Measurements from ENCODE around the gene PSMB9. TPM values are rescaled to one million over a fixed set of nuclear protein-coding genes. Genes with fewer than 3 reads are reported as not detected.

PSMB9 gene
- total and polyA plus RNA-seq, 9 of the 15 experiments (the other 6 are each of a cell fraction or from before 2014, with no cell fraction given): 1.1 to 3.7 (median 2.4) TPM

DNA sequence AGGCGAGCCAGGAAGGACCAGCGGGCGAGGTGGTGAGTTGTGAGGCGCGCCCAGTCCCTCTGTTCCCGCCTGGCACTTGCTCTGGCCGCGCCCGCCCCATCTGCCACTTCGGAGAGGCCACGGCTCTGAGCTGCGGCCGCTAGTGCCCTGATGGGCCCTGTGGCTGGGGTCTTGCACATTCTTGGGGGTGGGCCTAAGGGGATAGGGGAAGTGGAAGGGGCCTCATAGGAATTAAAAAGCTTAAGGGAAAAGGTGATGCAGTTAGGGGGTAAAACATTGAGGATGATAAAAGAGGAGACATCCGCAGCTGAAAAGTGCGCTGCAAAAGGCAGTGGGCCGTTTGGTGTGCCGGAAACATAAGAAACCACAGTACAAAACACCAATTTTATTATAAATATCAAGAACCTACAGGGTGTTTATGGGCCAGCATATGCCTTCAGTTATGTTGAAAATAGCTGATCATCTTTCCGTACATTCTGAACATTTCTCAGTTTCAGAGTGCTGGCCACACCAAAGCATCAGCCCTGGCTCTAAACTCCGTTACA lies 9.1 kb upstream of the PSMB9 start:
- BruUV-seq (replicated peaks): no TSS peak
- 34% methylated on average over 16 of the region's 19 CpGs for WGBS (ENCODE audit: insufficient coverage, low coverage, missing lambda C conversion rate)
- ChIA-PET POLR2A (interaction anchor here (0.6 to 2.9 kb wide), 4 partner anchors 13 to 127 kb away, joined by 3 to 13 read pairs (median 4); partner anchors contain the start of gene BRD2), CTCF (ENCODE audit: low intra/inter-chr PET ratio) (interaction anchor here (1.0 kb wide), 1 partner anchor 9 kb away, joined by 4 read pairs; the partner anchor contains the start of genes PSMB9 and TAP1)
- in situ Hi-C loops (cut with MboI) (no loop called here), intact Hi-C loops (cut with micrococcal nuclease) (no loop called here)
- peak overlapping the region in 1 of 2 experiments; percentile 64; a peak in 1 of 4 replicates for H3K9ac ChIP-seq (ENCODE audit: insufficient read depth in 1 of 2, low read depth in 2 of 2, low read length in 2 of 2)
- H3K27me3 ChIP-seq (ENCODE audit: control insufficient read depth in 2 of 2, insufficient read depth in 2 of 2, low read length in 2 of 2): peaks cover 4 to 36% of the 10 kb centered on the region in 2 experiments; a peak in 2 of 5 replicates
- H3K79me2 ChIP-seq (ENCODE audit: control insufficient read depth, insufficient read depth, low read length): no peaks in the 10 kb centered on the region
- no peak overlapping the region for H3K27ac ChIP-seq (ENCODE audit: extremely low read depth, low read depth, low read length)
- no peaks in the 10 kb centered on the region; the same call in 1 of the 2 replicates for H4K20me1 ChIP-seq (replicated peaks; ENCODE audit: control insufficient read depth, insufficient read depth, low read length)
- H3K4me3 ChIP-seq: no peak overlapping the region
- ATAC-seq (no peak), FAIRE-seq (no peak), DNase-seq (ENCODE audit: extremely low read depth in 1 of 4, low spot score in 3 of 4) (no peak)
- no peaks in the 10 kb centered on the region for H3K36me3 ChIP-seq (ENCODE audit: control insufficient read depth, insufficient read depth, low read length)
- H3K4me1 ChIP-seq (replicated peaks in 1 of 2; ENCODE audit: control insufficient read depth in 2 of 2, insufficient read depth in 2 of 2, low read length in 2 of 2): peaks cover 0 to 16% of the 10 kb centered on the region in 2 experiments; a peak in 3 of 5 replicates
- peak overlapping the region; percentile 82; the same call in 1 of the 2 replicates for H2AFZ ChIP-seq (ENCODE audit: low read depth, low read length)
- peak overlapping the region; percentile 73 for H3K4me2 ChIP-seq (ENCODE audit: insufficient read depth, low read length)
- H3K9me3 ChIP-seq (replicated peaks; ENCODE audit: control insufficient read depth, insufficient read depth, low read depth, low read length): no peaks in the 10 kb centered on the region
- no peaks in the 10 kb centered on the region for H3K9me1 ChIP-seq (ENCODE audit: control insufficient read depth, insufficient read depth, low read length)
- no peak for TF ChIP-seq DMBX1 (CRISPR knock-in tag; IDR thresholded peaks at IDR 0.05; ENCODE audit: borderline replicate concordance)
- TF ChIP-seq MXI1 (IDR thresholded peaks at IDR 0.05; ENCODE audit: low read depth, low read length): no peak
- TF ChIP-seq HOXB6 (CRISPR knock-in tag; IDR thresholded peaks at IDR 0.05; ENCODE audit: borderline replicate concordance): no peak
- TF ChIP-seq RBBP5 (IDR thresholded peaks at IDR 0.05; ENCODE audit: borderline replicate concordance, insufficient read depth, low read length, poor library complexity, severe bottlenecking): no peak
- no peak for TF ChIP-seq ATF1 (CRISPR knock-in tag; IDR thresholded peaks at IDR 0.05)
- peak; percentile 61 for TF ChIP-seq ATF1 (tag; IDR thresholded peaks at IDR 0.05)
- no peak for TF ChIP-seq SIN3B (IDR thresholded peaks at IDR 0.05; ENCODE audit: low read depth)
- TF ChIP-seq, protein P1, sequence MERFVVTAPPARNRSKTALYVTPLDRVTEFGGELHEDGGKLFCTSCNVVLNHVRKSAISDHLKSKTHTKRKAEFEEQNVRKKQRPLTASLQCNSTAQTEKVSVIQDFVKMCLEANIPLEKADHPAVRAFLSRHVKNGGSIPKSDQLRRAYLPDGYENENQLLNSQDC (CRISPR knock-in tag; IDR thresholded peaks at IDR 0.05): no peak
- TF ChIP-seq HDAC8 (tag; IDR thresholded peaks at IDR 0.05): no peak
- peak; percentile 17; the same call in 1 of the 2 replicates for TF ChIP-seq TFAP4 (CRISPR knock-in tag; IDR thresholded peaks at IDR 0.05; ENCODE audit: borderline replicate concordance)

All from K562 (cell line).